ENCODE data around the gene DTYMK.

DTYMK gene

GRCh38 chr2:241686650-241687425 lies at the start of gene DTYMK:
Gene DTYMK, minus strand, starts transcription at chr2:241686815. Its CDS starts 32 bp downstream, at chr2:241686783.
- TF ChIP-seq EZH2 (IDR thresholded peaks at IDR 0.05; ENCODE audit: borderline replicate concordance, low read length), result no peak
- TF ChIP-seq CTCF (IDR thresholded peaks at IDR 0.05; ENCODE audit: low read length), result no peak
- Histone ChIP-seq H3K9me2 (ENCODE audit: low read depth, low read length) (no peaks in the 10 kb centered on the region), H4K20me1 (ENCODE audit: insufficient read depth, low read length) (no peaks in the 10 kb centered on the region), H3K4me2 (ENCODE audit: low read length) (peak within 1 kb of the TSS; percentile 99), H3K9me3 (ENCODE audit: low read length) (no peaks in the 10 kb centered on the region), H3K4me1 (ENCODE audit: insufficient read depth, low read length, severe bottlenecking) (peaks cover 25% of the 10 kb centered on the region), H3F3A (ENCODE audit: insufficient read depth, low read length) (no peaks in the 10 kb centered on the region), H3K4me3 (ENCODE audit: low read depth, low read length, poor library complexity, severe bottlenecking) (peak within 1 kb of the TSS; percentile 95), H3K27ac (ENCODE audit: low read depth, low read length, poor library complexity, severe bottlenecking) (peak within 1 kb of the TSS; percentile 54), H3K79me2 (ENCODE audit: insufficient read depth, low read length) (peaks cover 28% of the 10 kb centered on the region), H3K27me3 (ENCODE audit: insufficient read depth, low read length) (no peaks in the 10 kb centered on the region), H2AFZ (ENCODE audit: low read length) (no peak within 1 kb of the TSS), H3K36me3 (ENCODE audit: insufficient read depth, low read length) (peaks cover 59% of the 10 kb centered on the region), H3K9ac (ENCODE audit: low read length) (peak within 1 kb of the TSS; percentile 97)

GRCh38 chr2:241736111-241736510 lies 49.5 kb upstream of the DTYMK start:
- H3K9me2 ChIP-seq (ENCODE audit: low read depth, low read length), result no peaks in the 10 kb centered on the region
- no peak overlapping the region for H2AFZ ChIP-seq (ENCODE audit: low read length)
- no peaks in the 10 kb centered on the region for H4K20me1 ChIP-seq (ENCODE audit: insufficient read depth, low read length)
- H3K27me3 ChIP-seq (ENCODE audit: insufficient read depth, low read length), result no peaks in the 10 kb centered on the region
- H3K36me3 ChIP-seq (ENCODE audit: insufficient read depth, low read length), result peaks cover 18% of the 10 kb centered on the region; the same call in 1 of the 2 replicates
- peaks cover 19% of the 10 kb centered on the region for H3K4me1 ChIP-seq (ENCODE audit: insufficient read depth, low read length, severe bottlenecking)
- H3K4me2 ChIP-seq (ENCODE audit: low read length), result peak overlapping the region; percentile 86; the same call in 1 of the 2 replicates
- H3K9ac ChIP-seq (ENCODE audit: low read length), result no peak overlapping the region
- no peaks in the 10 kb centered on the region for H3F3A ChIP-seq (ENCODE audit: insufficient read depth, low read length)
- no peaks in the 10 kb centered on the region for H3K79me2 ChIP-seq (ENCODE audit: insufficient read depth, low read length)
- no peaks in the 10 kb centered on the region for H3K9me3 ChIP-seq (ENCODE audit: low read length)
- no peak overlapping the region for H3K4me3 ChIP-seq (ENCODE audit: low read depth, low read length, poor library complexity, severe bottlenecking)
- TF ChIP-seq CTCF (IDR thresholded peaks at IDR 0.05; ENCODE audit: low read length) (no peak), EZH2 (IDR thresholded peaks at IDR 0.05; ENCODE audit: borderline replicate concordance, low read length) (no peak)
- H3K27ac ChIP-seq (ENCODE audit: low read depth, low read length, poor library complexity, severe bottlenecking), result no peak overlapping the region

GRCh38 chr2:241734467-241735208 lies 48.0 kb upstream of the DTYMK start, which contains the start of gene D2HGDH:
Gene D2HGDH, plus strand, starts transcription at chr2:241734630. Its CDS starts 595 bp downstream, at chr2:241735225.
- Histone ChIP-seq H3K4me3 (ENCODE audit: low read depth, low read length, poor library complexity, severe bottlenecking) (peak within 1 kb of the TSS; percentile 90), H3K27ac (ENCODE audit: low read depth, low read length, poor library complexity, severe bottlenecking) (peak within 1 kb of the TSS; percentile 15), H4K20me1 (ENCODE audit: insufficient read depth, low read length) (no peaks in the 10 kb centered on the region), H3K4me2 (ENCODE audit: low read length) (peak within 1 kb of the TSS; percentile 86), H3K9me2 (ENCODE audit: low read depth, low read length) (no peaks in the 10 kb centered on the region), H3K27me3 (ENCODE audit: insufficient read depth, low read length) (no peaks in the 10 kb centered on the region), H3F3A (ENCODE audit: insufficient read depth, low read length) (no peaks in the 10 kb centered on the region), H3K79me2 (ENCODE audit: insufficient read depth, low read length) (no peaks in the 10 kb centered on the region), H2AFZ (ENCODE audit: low read length) (no peak within 1 kb of the TSS), H3K9ac (ENCODE audit: low read length) (peak within 1 kb of the TSS; percentile 74), H3K36me3 (ENCODE audit: insufficient read depth, low read length) (peaks cover 13% of the 10 kb centered on the region; the same call in 1 of the 2 replicates), H3K4me1 (ENCODE audit: insufficient read depth, low read length, severe bottlenecking) (peaks cover 17% of the 10 kb centered on the region), H3K9me3 (ENCODE audit: low read length) (no peaks in the 10 kb centered on the region)
- TF ChIP-seq EZH2 (IDR thresholded peaks at IDR 0.05; ENCODE audit: borderline replicate concordance, low read length) (no peak), CTCF (IDR thresholded peaks at IDR 0.05; ENCODE audit: low read length) (no peak)
